Measurements from ENCODE around the gene NXPH2.

DNA sequence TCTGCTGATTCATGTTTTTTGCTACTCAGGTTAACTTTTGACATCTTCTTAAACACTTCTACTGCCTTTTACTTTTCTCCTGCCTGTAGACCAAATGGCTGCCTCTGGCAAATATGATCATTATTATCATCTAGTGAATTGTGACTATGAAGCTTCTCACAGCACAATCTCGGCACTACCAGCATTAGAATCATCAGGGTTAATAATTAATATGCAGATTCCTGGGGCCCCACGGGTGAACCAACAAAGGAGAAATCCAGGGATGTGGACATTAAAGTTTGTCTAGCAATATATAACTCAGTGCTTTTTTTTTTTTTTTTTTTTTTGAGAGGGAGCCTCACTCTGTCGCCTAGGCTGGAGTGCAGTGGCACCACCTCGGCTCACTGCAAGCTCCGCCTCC lies 142.5 kb downstream of the NXPH2 start:
- TF ChIP-seq POLR2A (IDR thresholded peaks at IDR 0.05): no peak
- TF ChIP-seq, protein P1, sequence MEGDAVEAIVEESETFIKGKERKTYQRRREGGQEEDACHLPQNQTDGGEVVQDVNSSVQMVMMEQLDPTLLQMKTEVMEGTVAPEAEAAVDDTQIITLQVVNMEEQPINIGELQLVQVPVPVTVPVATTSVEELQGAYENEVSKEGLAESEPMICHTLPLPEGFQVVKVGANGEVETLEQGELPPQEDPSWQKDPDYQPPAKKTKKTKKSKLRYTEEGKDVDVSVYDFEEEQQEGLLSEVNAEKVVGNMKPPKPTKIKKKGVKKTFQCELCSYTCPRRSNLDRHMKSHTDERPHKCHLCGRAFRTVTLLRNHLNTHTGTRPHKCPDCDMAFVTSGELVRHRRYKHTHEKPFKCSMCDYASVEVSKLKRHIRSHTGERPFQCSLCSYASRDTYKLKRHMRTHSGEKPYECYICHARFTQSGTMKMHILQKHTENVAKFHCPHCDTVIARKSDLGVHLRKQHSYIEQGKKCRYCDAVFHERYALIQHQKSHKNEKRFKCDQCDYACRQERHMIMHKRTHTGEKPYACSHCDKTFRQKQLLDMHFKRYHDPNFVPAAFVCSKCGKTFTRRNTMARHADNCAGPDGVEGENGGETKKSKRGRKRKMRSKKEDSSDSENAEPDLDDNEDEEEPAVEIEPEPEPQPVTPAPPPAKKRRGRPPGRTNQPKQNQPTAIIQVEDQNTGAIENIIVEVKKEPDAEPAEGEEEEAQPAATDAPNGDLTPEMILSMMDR (IDR thresholded peaks at IDR 0.05 in 4 of 5, conservative IDR thresholded peaks at IDR 0.05 in 1 of 5): no peak

Measured in gastrocnemius medialis (tissue), 4 donors.